Activated CD8-positive, alpha-beta T cell treated with anti-CD3 and anti-CD28 coated beads for 36 hours (primary cell): ENCODE results near the gene MVD. TPM values are rescaled to one million over a fixed set of nuclear protein-coding genes. Genes with fewer than 3 reads are reported as not detected.

ENCODE experiments used
- ATAC-seq: fragments of 200-7000 bp; cut with Tn5 transposase; one replicate; pipeline ENCODE4 v1.10.0; 2021; ENCODE audit warnings: mild to moderate bottlenecking, moderate library complexity
- CTCF ChIA-PET: fragments of 350-600 bp; sonication (Branson Sonifier 250); formaldehyde crosslinking; loops from one replicate; lab custom pipeline; 2021; ENCODE audit warnings: antibody characterized with exemption; lab: Charles Lee
- POLR2A ChIA-PET: fragments of 350-600 bp; sonication (Branson Sonifier 250); formaldehyde crosslinking; loops from one replicate; lab custom pipeline; 2021; ENCODE audit warnings: antibody characterized with exemption; lab: Charles Lee
- DNase-seq: peaks from one replicate; pipeline ENCODE4 v3.0.0-alpha.2; 2020
- H3K27ac Mint-ChIP-seq: one replicate; pipeline ENCODE4 v1.8.0; 2021; ENCODE audit warnings: mild to moderate bottlenecking, mixed read lengths
- H3K27me3 Mint-ChIP-seq: one replicate; pipeline ENCODE4 v1.8.0; 2021; ENCODE audit warnings: mixed read lengths
- H3K36me3 Mint-ChIP-seq: one replicate; pipeline ENCODE4 v1.8.0; 2021; ENCODE audit warnings: low read depth, mixed read lengths
- H3K4me1 Mint-ChIP-seq: one replicate; pipeline ENCODE4 v1.8.0; 2021; ENCODE audit warnings: low read depth, mixed read lengths
- H3K4me3 Mint-ChIP-seq: one replicate; pipeline ENCODE4 v1.8.0; 2021; ENCODE audit warnings: mild to moderate bottlenecking, moderate library complexity, mixed read lengths
- H3K9me3 Mint-ChIP-seq: one replicate; pipeline ENCODE4 v1.8.0; 2021; ENCODE audit warnings: mixed read lengths
- CTCF ChIP-seq: fragments of 200-600 bp; IDR thresholded peaks from one replicate; pipeline ENCODE4 v1.8.0; 2022; ENCODE audit warnings: antibody characterized with exemption, mild to moderate bottlenecking
- intact Hi-C: fragments of 100-400 bp; cut with micrococcal nuclease; formaldehyde crosslinking; loops from one replicate; pipeline ENCODE4 v1.10.0; 2022
- total RNA-seq, 2 experiments: library from RNA; stranded (reverse); gene quantifications; one replicate each; pipeline ENCODE4 v1.2.3, GENCODE V29; 2021

MVD gene
- total RNA-seq, 2 experiments from 2014 or later = 83.1 to 89.9 TPM

- no peak overlapping the region for H3K27ac Mint-ChIP-seq
- intact Hi-C loops = no loop called here
- no peaks in the 10 kb centered on the region for H3K27me3 Mint-ChIP-seq
- no peaks in the 10 kb centered on the region for H3K9me3 Mint-ChIP-seq
- H3K36me3 Mint-ChIP-seq = no peaks in the 10 kb centered on the region
- H3K4me3 Mint-ChIP-seq = no peak overlapping the region
- peaks cover 29% of the 10 kb centered on the region for H3K4me1 Mint-ChIP-seq
- TF ChIP-seq CTCF = no peak
- ChIA-PET CTCF (no interaction called here), POLR2A (interaction anchor here (0.5 to 3.5 kb wide), 4 partner anchors 9 to 13 kb away, joined by 3 to 21 read pairs (median 5); no protein-coding TSS in a partner anchor)
- no peak for DNase-seq
- no peak for ATAC-seq
These were observed 27.6 kb upstream of the MVD start for GRCh38 chr16:88690341-88691128.

- no peak for TF ChIP-seq CTCF
- Mint-ChIP-seq H3K9me3 (no peaks in the 10 kb centered on the region), H3K27ac (no peak overlapping the region), H3K4me1 (peaks cover 45% of the 10 kb centered on the region), H3K36me3 (no peaks in the 10 kb centered on the region), H3K4me3 (no peak overlapping the region), H3K27me3 (no peaks in the 10 kb centered on the region)
- ChIA-PET POLR2A (interaction anchor here (1.3 to 5.7 kb wide), 2 partner anchors 15 to 68 kb away, joined by 4 to 61 read pairs; partner anchors contain the start of genes CTU2 and RNF166), CTCF (interaction anchor here (1.3 to 1.8 kb wide), 2 partner anchors 13 to 14 kb away, joined by 4 to 5 read pairs; no protein-coding TSS in a partner anchor)
- no peak for DNase-seq
- ATAC-seq = no peak
- intact Hi-C loops = no loop called here
These were observed 25.3 kb upstream of the MVD start for GRCh38 chr16:88688013-88688778.

GRCh38 chr16:88687676-88688012 lies 24.8 kb upstream of the MVD start:
- ChIA-PET POLR2A (interaction anchor here (1.3 to 5.7 kb wide), 2 partner anchors 16 to 68 kb away, joined by 4 to 61 read pairs; partner anchors contain the start of genes CTU2 and RNF166), CTCF (interaction anchor here (1.3 to 1.8 kb wide), 2 partner anchors 13 to 14 kb away, joined by 4 to 5 read pairs; no protein-coding TSS in a partner anchor)
- ATAC-seq (no peak), DNase-seq (no peak)
- H3K27me3 Mint-ChIP-seq = no peaks in the 10 kb centered on the region
- H3K4me1 Mint-ChIP-seq = peaks cover 40% of the 10 kb centered on the region
- H3K27ac Mint-ChIP-seq = no peak overlapping the region
- H3K36me3 Mint-ChIP-seq = no peaks in the 10 kb centered on the region
- TF ChIP-seq CTCF = no peak
- no peak overlapping the region for H3K4me3 Mint-ChIP-seq
- H3K9me3 Mint-ChIP-seq = no peaks in the 10 kb centered on the region
- intact Hi-C loops = no loop called here

GRCh38 chr16:88687254-88687576 lies 24.3 kb upstream of the MVD start:
- TF ChIP-seq CTCF = no peak
- CTCF ChIA-PET = interaction anchor here (1.3 to 1.8 kb wide), 2 partner anchors 13 to 15 kb away, joined by 4 to 5 read pairs; no protein-coding TSS in a partner anchor
- POLR2A ChIA-PET = interaction anchor here (0.9 to 5.7 kb wide), 3 partner anchors 11 to 67 kb away, joined by 3 to 61 read pairs (median 4); partner anchors contain the start of genes CTU2 and RNF166
- intact Hi-C loops = no loop called here
- DNase-seq (no peak), ATAC-seq (no peak)
- H3K4me3 Mint-ChIP-seq = peak overlapping the region; percentile 73
- H3K36me3 Mint-ChIP-seq = no peaks in the 10 kb centered on the region
- H3K4me1 Mint-ChIP-seq = peaks cover 39% of the 10 kb centered on the region
- H3K27ac Mint-ChIP-seq = no peak overlapping the region
- H3K27me3 Mint-ChIP-seq = no peaks in the 10 kb centered on the region
- H3K9me3 Mint-ChIP-seq = no peaks in the 10 kb centered on the region
